NCI-H2081 (cell line): ENCODE measurements around the gene ISM2.

Experiments used
- DNase-seq, 2 experiments: peaks; one replicate each; lab custom pipeline; 2025; lab: John Stamatoyannopoulos, UW

The ISM2 gene

GRCh38 chr14:77469067-77469505 is 29.5 kb downstream of the ISM2 start:
- DNase-seq = no peak

GRCh38 chr14:77467801-77468200 is 30.8 kb downstream of the ISM2 start:
- DNase-seq = no peak

GRCh38 chr14:77459072-77459723 is 39.4 kb downstream of the ISM2 start:
- peak; percentile 72 to 74 for DNase-seq

DNA sequence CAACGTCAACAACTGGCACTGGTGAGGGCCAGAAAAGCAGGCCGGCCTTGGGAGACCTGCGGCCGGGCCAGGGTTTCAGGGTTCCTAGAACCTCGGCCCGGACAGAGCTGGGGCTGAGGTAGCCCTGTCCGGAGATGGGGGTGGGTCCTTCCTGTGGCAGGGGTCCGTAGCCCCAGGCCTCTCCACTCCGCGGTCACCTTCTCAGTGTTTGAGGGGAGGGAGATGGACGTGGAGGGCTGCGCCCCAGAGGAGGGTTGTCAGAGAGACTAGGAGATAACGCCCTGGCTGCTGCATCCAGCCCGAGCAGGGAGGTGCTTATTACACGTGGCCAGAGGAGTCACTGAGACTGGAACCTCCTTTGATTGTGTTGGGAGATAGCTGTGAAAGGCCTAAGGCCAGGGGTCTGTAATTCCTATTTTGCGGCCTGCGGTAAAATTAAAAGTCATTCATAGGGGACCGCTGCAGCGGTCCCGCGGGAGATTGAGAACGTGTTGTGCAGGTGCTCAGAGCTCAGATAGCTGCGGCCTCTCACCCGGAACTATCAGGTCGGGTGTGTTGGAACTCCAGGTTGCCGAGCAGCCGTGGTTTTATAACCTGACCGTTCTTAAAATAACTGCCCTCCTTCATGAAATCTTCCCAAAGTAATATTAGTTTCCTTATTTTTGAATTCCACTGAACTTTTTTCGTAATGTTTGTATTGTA is 40.2 kb downstream of the ISM2 start:
- peak in 1 of 2 experiments; percentile 34 for DNase-seq

- DNase-seq = peak; percentile 97 to 99
Observed at GRCh38 chr14:77457522-77458248, 40.9 kb downstream of the ISM2 start, which contains the start of the genes AHSA1 and VIPAS39. TSS of gene AHSA1 (plus strand) at chr14:77458093. CDS start at chr14:77458190, 97 bp downstream. TSS of gene VIPAS39 (minus strand) at chr14:77457601. CDS start at chr14:77454102, 3,499 bp downstream.

DNA sequence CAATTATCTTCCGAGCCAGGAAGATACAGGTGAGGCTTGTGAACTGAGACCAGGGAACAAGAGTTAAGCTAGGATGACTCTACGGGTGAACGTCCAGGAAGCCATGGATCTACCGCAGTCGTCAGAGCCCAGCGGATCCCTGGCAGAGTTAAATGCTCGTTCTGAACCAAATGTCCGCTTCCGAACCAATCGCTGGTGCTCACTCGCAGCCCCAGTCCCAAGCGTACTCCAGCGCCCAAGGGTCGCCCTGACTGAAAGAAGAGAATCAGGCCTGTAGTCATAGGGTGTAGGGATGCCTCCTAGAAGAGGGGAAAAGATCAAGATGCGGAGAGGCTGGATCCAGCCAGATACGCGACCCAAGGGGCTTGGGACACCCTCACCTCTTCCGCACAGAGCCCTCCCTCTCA is 41.5 kb downstream of the ISM2 start:
- DNase-seq = no peak

GRCh38 chr14:77455966-77456640 is 42.5 kb downstream of the ISM2 start:
- no peak for DNase-seq

DNA sequence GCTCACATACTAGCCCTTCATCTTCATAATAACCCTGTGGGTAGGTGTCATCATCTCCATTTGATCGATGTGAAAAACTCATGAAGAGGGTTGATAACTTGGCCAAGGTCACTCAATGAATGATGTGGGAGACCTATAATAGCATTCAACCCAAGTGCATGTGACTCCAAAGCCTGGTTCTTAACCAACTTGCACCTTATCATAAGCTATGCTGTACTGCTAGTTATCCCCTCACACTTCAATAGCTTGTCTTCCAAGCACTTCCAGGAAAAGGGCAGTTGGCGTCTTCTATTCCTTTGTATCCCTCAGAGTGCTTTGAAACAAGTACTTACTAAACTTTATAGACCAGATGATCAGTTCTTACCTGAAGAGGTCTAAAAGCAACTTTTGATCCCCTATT is 56.4 kb downstream of the ISM2 start:
- DNase-seq = no peak

DNA sequence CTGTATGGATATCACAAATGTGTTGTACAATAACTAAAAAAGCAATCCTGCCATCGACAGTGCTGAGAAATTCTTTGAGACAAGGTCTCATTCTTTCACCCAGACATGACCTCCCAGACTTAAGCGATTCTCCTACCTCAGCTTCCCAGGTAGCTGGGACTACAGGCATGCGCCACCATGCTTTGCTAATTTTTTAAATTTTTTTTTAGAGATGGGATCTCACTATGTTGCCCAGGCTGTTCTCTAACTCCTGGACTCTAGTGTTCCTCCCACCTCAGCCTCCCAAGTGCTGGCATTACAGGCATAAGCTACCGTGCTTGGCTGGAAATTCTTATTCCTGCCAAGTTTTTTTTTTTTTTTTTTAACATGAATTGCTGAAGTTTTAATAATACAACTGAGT is 58.8 kb downstream of the ISM2 start:
- DNase-seq = no peak

- DNase-seq = no peak
Observed at GRCh38 chr14:77438596-77438995, 60.0 kb downstream of the ISM2 start.

- DNase-seq = no peak
Observed at GRCh38 chr14:77436042-77436441, 62.6 kb downstream of the ISM2 start.

- DNase-seq = no peak
Observed at GRCh38 chr14:77426396-77426795, 72.2 kb downstream of the ISM2 start.

DNA sequence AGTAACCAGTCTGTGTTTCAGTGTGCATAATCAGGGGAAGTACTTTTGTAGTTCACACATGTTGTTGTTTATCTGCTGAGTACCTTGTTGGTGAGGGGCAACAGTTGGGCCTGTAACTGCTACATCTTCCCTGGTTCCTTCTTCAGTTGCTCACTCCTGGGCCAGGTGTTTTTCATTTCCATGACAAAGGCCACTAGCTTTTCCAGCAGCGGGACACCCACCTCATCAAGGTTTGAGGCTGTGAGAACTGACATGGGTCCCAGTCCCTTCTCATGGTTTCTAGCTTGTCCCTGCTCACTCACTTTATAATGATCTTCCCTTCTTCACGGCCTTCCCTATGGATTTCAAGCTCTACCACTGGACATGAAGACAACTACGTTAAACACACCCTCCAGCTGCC is 73.8 kb downstream of the ISM2 start:
- no peak for DNase-seq
